Liver (tissue), 9 donors: ENCODE results near the gene PSMD12. TPM values are rescaled to one million over a fixed set of nuclear protein-coding genes. Genes with fewer than 3 reads are reported as not detected.

ENCODE experiments used
- DNase-seq: peaks from one replicate; pipeline ENCODE4 v3.0.0-alpha.2; 2017; ENCODE audit warnings: low spot score
- H3K27ac ChIP-seq, 2 donors: one replicate each; pipeline ENCODE4 v1.7.0; 2013; ENCODE audit warnings: inconsistent platforms in 2 of 2, low read length in 2 of 2, control low read depth in 1 of 2, low read depth in 1 of 2, mild to moderate bottlenecking in 1 of 2
- H3K27me3 ChIP-seq, 4 donors: one replicate each; pipeline versions ENCODE4 v1.6.1 to v1.7.0; 2013; ENCODE audit warnings: low read length in 3 of 4, inconsistent platforms in 1 of 4, mild to moderate bottlenecking in 1 of 4, moderate library complexity in 1 of 4; ENCODE audit not compliant: control insufficient read depth in 4 of 4, insufficient read depth in 4 of 4
- H3K36me3 ChIP-seq, 4 donors: one replicate each; pipeline versions ENCODE4 v1.6.1 to v1.7.0; 2013; ENCODE audit warnings: low read length in 3 of 4, mild to moderate bottlenecking in 3 of 4, low read depth in 1 of 4, moderate library complexity in 1 of 4; ENCODE audit not compliant: control insufficient read depth in 4 of 4, insufficient read depth in 3 of 4
- H3K4me1 ChIP-seq, 4 donors: one replicate each; pipeline versions ENCODE4 v1.6.1 to v1.7.0; 2013; ENCODE audit warnings: low read length in 3 of 4, mild to moderate bottlenecking in 3 of 4, moderate library complexity in 1 of 4; ENCODE audit not compliant: control insufficient read depth in 4 of 4, insufficient read depth in 4 of 4
- H3K4me3 ChIP-seq, 3 donors: one replicate each; pipeline versions ENCODE4 v1.6.1 to v1.7.0; 2013; ENCODE audit warnings: low read length in 3 of 3, control low read depth in 1 of 3, low read depth in 1 of 3, mild to moderate bottlenecking in 1 of 3
- H3K9ac ChIP-seq, 2 donors: one replicate each; pipeline ENCODE4 v1.7.0; 2013; ENCODE audit warnings: low read length in 2 of 2, mild to moderate bottlenecking in 2 of 2, moderate library complexity in 2 of 2, control low read depth in 1 of 2, low read depth in 1 of 2
- H3K9me3 ChIP-seq, 4 donors: one replicate each; pipeline versions ENCODE4 v1.6.1 to v1.7.0; 2013; ENCODE audit warnings: low read length in 3 of 4; ENCODE audit not compliant: control insufficient read depth in 4 of 4
- ATF3 ChIP-seq: IDR thresholded peaks from 2 replicates; pipeline ENCODE4 v1.6.1; 2016; ENCODE audit warnings: antibody characterized with exemption
- EGR1 ChIP-seq, 2 donors: IDR thresholded peaks; 2 replicates each; pipeline ENCODE4 v1.6.1; 2016 to 2018; ENCODE audit warnings: antibody characterized with exemption in 2 of 2, low read depth in 2 of 2
- FOXA1 ChIP-seq: IDR thresholded peaks from 2 replicates; pipeline ENCODE4 v1.6.1; 2016; ENCODE audit warnings: antibody characterized with exemption
- FOXA2 ChIP-seq: IDR thresholded peaks from 2 replicates; pipeline ENCODE4 v1.6.1; 2016; ENCODE audit warnings: antibody characterized with exemption
- GABPA ChIP-seq, 2 donors: IDR thresholded peaks in 1 of 2; conservative IDR thresholded peaks in 1 of 2; 2 replicates each; pipeline ENCODE4 v1.6.1; 2016; ENCODE audit warnings: antibody characterized with exemption in 2 of 2, mild to moderate bottlenecking in 1 of 2, moderate library complexity in 1 of 2
- HNF4A ChIP-seq, 2 donors: conservative IDR thresholded peaks; 2 replicates each; pipeline ENCODE4 v1.6.1; 2016; ENCODE audit warnings: antibody characterized with exemption in 2 of 2, mild to moderate bottlenecking in 2 of 2
- HNF4G ChIP-seq: IDR thresholded peaks from 2 replicates; pipeline ENCODE4 v1.6.1; 2016; ENCODE audit warnings: antibody characterized with exemption
- MAX ChIP-seq: IDR thresholded peaks from 2 replicates; pipeline ENCODE4 v1.6.1; 2016; ENCODE audit warnings: antibody characterized with exemption
- NR2F2 ChIP-seq: IDR thresholded peaks from 2 replicates; pipeline ENCODE4 v1.6.1; 2016; ENCODE audit warnings: antibody characterized with exemption
- RAD21 ChIP-seq, 2 donors: IDR thresholded peaks; 2 replicates each; pipeline ENCODE4 v1.6.1; 2016; ENCODE audit warnings: antibody characterized with exemption in 2 of 2, mild to moderate bottlenecking in 2 of 2
- REST ChIP-seq: IDR thresholded peaks from 2 replicates; pipeline ENCODE4 v1.6.1; 2016; ENCODE audit warnings: antibody characterized with exemption, mild to moderate bottlenecking
- RXRA ChIP-seq, 2 donors: IDR thresholded peaks; 2 replicates each; pipeline ENCODE4 v1.6.1; 2017 to 2018; ENCODE audit warnings: antibody characterized with exemption in 2 of 2, mild to moderate bottlenecking in 1 of 2
- SP1 ChIP-seq: IDR thresholded peaks from 2 replicates; pipeline ENCODE4 v1.6.1; 2018; ENCODE audit warnings: antibody characterized with exemption, mild to moderate bottlenecking
- TAF1 ChIP-seq: conservative IDR thresholded peaks from 2 replicates; pipeline ENCODE4 v1.6.1; 2016; ENCODE audit warnings: antibody characterized with exemption, mild to moderate bottlenecking
- YY1 ChIP-seq: IDR thresholded peaks from 2 replicates; pipeline ENCODE4 v1.6.1; 2016; ENCODE audit warnings: antibody characterized with exemption, mild to moderate bottlenecking
- WGBS: extraction: QIAGEN DNeasy Blood & Tissue Kit; methylation state at CpG from one replicate; pipeline ENCODE4 v1.1.7; 2013; 5-methylcytosine and 5-hydroxymethylcytosine counted together
- polyA plus RNA-seq, 2 donors: library from polyadenylated mRNA; stranded (reverse) in 1 of 2; unstranded in 1 of 2; fragments of 200-250 nt in 1 of 2; fragments of >200 nt in 1 of 2; fragmentation: Nextera tagmentation in 1 of 2; extraction: Ambion mirVana in 1 of 2; gene quantifications; one replicate each; pipeline versions ENCODE4 v1.2.1 to v1.2.3, GENCODE V29; 2013 to 2015
- total RNA-seq, 2 donors: library from RNA; depleted of rRNA; stranded (reverse); fragments of >200 nt; gene quantifications; one replicate each; pipeline ENCODE4 v1.2.3, GENCODE V29; 2014
- TF ChIP-seq, protein P1 (sequence below): IDR thresholded peaks from 2 replicates; pipeline ENCODE4 v1.6.1; 2016; ENCODE audit warnings: antibody characterized with exemption
- donor health status: healthy.
- donor health status: healthy.
- donor health status: healthy.
- donor health status: healthy.
- donor health status: healthy.

PSMD12 gene
- total and polyA plus RNA-seq, 4 donors: 17.3 to 34.0 (median 25.7) TPM

DNA sequence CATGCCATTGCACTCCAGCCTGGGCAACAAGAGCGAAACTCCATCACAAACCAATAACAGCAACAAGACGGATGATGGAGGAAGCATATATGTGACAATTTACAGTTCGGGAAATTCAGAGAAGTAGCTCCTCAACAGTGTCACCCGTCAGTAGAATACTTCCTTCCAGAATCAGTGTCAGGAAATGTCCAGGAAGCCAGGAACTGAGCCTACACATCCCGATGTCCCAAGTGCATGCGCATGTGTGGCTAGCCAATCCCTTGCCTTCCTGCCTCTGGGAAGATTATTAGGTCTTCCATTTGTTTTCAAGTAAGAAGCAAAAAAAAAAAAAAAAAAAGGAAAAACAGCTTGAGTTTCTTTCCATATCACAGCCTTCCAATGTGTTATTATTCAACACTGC, 9.3 kb upstream of the PSMD12 start (continued):
- no peak for TF ChIP-seq REST
- no peak for TF ChIP-seq RAD21 (IDR thresholded peaks at IDR 0.05)
- no peak for TF ChIP-seq GABPA (IDR thresholded peaks at IDR 0.05 in 1 of 2, conservative IDR thresholded peaks at IDR 0.05 in 1 of 2)
- no peak for TF ChIP-seq SP1
- no peak for TF ChIP-seq FOXA1
- no peak for TF ChIP-seq RXRA (IDR thresholded peaks at IDR 0.05)
- no peak for TF ChIP-seq HNF4G

DNA sequence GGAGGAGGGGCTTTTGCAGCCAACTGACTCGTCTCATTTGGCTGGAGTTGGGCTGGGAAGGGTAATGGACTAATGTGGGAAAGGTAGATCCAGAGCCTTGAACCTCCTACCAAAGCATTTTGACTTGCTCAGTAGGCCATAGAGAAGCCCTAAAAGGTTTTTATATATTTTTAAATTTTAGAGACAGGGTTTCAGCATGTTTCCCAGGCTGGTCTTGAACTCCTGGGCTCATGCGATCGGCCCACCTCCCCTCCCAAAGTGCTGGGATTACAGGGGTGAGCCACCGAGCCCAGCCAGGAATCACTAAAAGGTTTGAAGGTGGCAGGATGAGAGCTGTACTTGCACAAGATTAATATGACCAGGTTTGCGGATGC, 8.7 kb upstream of the PSMD12 start:
- Histone ChIP-seq H3K27me3 (no peaks in the 10 kb centered on the region), H3K4me3 (no peak overlapping the region), H3K27ac (no peak overlapping the region), H3K36me3 (no peaks in the 10 kb centered on the region), H3K9ac (no peak overlapping the region), H3K4me1 (peaks cover 2 to 22% (median 12%) of the 10 kb centered on the region in 4 donors), H3K9me3 (no peaks in the 10 kb centered on the region)
- WGBS: 73% methylated on average over 5 of the region's 5 CpGs
- no peak for TF ChIP-seq ATF3
- no peak for TF ChIP-seq MAX
- TF ChIP-seq GABPA (IDR thresholded peaks at IDR 0.05 in 1 of 2, conservative IDR thresholded peaks at IDR 0.05 in 1 of 2): no peak
- no peak for TF ChIP-seq SP1
- no peak for TF ChIP-seq RAD21 (IDR thresholded peaks at IDR 0.05)
- no peak for TF ChIP-seq FOXA1
- TF ChIP-seq YY1: no peak
- TF ChIP-seq NR2F2: no peak
- TF ChIP-seq REST: no peak
- no peak for TF ChIP-seq FOXA2
- DNase-seq: no peak

GRCh38 chr17:67374329-67375053, 8.1 kb upstream of the PSMD12 start:
- Histone ChIP-seq H3K27me3 (no peaks in the 10 kb centered on the region), H3K9ac (no peak overlapping the region), H3K36me3 (no peaks in the 10 kb centered on the region), H3K9me3 (no peaks in the 10 kb centered on the region), H3K4me1 (peaks cover 2 to 25% (median 13%) of the 10 kb centered on the region in 4 donors), H3K4me3 (no peak overlapping the region), H3K27ac (no peak overlapping the region)
- DNase-seq: peak; percentile 78
- 17% methylated on average over 12 of the region's 12 CpGs for whole genome bisulfite sequencing
- TF ChIP-seq SP1 (no peak), YY1 (no peak), TAF1 (no peak), REST (no peak), EGR1 (IDR thresholded peaks at IDR 0.05; ENCODE audit: low read depth in 2 of 2) (no peak), HNF4A (conservative IDR thresholded peaks at IDR 0.05) (no peak)
- TF ChIP-seq, protein P1, sequence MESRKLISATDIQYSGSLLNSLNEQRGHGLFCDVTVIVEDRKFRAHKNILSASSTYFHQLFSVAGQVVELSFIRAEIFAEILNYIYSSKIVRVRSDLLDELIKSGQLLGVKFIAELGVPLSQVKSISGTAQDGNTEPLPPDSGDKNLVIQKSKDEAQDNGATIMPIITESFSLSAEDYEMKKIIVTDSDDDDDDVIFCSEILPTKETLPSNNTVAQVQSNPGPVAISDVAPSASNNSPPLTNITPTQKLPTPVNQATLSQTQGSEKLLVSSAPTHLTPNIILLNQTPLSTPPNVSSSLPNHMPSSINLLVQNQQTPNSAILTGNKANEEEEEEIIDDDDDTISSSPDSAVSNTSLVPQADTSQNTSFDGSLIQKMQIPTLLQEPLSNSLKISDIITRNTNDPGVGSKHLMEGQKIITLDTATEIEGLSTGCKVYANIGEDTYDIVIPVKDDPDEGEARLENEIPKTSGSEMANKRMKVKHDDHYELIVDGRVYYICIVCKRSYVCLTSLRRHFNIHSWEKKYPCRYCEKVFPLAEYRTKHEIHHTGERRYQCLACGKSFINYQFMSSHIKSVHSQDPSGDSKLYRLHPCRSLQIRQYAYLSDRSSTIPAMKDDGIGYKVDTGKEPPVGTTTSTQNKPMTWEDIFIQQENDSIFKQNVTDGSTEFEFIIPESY: no peak
